ENCODE data around the gene RPTOR. TPM values are rescaled to one million over a fixed set of nuclear protein-coding genes. Genes with fewer than 3 reads are reported as not detected.

RPTOR gene
- total and polyA plus RNA-seq, 4 experiments from 2014 or later = 2.4 to 51.8 (median 29.6) TPM

DNA sequence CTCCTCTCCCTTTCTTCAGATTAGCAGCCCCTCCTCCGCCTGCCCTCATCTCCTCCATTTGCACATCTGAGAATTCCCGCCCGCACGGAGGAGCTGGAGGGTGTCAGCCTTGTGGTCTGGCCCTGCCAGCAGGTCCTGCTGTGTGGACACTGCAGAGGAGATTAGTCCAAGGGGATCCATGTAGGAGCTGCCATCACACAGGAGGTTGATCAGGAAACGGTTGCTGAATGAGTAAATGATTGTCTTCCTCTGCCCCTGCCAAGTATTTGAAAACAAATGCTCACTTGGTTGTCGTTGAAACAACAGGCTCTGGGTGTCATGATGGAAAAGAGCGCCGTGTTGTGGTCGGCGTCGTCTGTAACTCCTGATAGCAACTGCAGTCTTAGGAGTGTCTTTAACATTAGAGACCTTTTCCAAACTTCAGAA lies 383.2 kb downstream of the RPTOR start:
- H3K9me3 ChIP-seq (ENCODE audit: control insufficient read depth in 1 of 2, low read length in 2 of 2) = no peaks in the 10 kb centered on the region
- H3K4me3 ChIP-seq (ENCODE audit: low read length in 2 of 2) = no peak overlapping the region
- no peaks in the 10 kb centered on the region for H3K9me3 Mint-ChIP-seq
- peaks cover 33% of the 10 kb centered on the region for H3K36me3 ChIP-seq (ENCODE audit: insufficient read depth, low read length)
- DNase-seq = no peak
- no peaks in the 10 kb centered on the region for H3K4me1 ChIP-seq (ENCODE audit: insufficient read depth, low read length)
- H3K4me3 Mint-ChIP-seq = no peak overlapping the region
- H3K27ac ChIP-seq (ENCODE audit: low read depth, low read length) = no peak overlapping the region
- intact Hi-C loops (cut with micrococcal nuclease) = no loop called here
- POLR2A ChIA-PET (ENCODE audit: partially characterized antibody) = no interaction called here
- peak overlapping the region in 1 of 7 donors; percentile 31 for H3K27ac Mint-ChIP-seq
- H3K36me3 Mint-ChIP-seq = peaks cover 38 to 50% of the 10 kb centered on the region in 2 donors
- CTCF ChIA-PET (ENCODE audit: partially characterized antibody) = no interaction called here
- no peaks in the 10 kb centered on the region for H3K27me3 ChIP-seq (ENCODE audit: insufficient read depth, low read length)
- H3K27me3 Mint-ChIP-seq = no peaks in the 10 kb centered on the region
- no peaks in the 10 kb centered on the region for H3K4me1 Mint-ChIP-seq

- Histone ChIP-seq H3K4me1 (ENCODE audit: insufficient read depth, low read length) (no peaks in the 10 kb centered on the region), H3K9me3 (ENCODE audit: control insufficient read depth in 1 of 2, low read length in 2 of 2) (no peaks in the 10 kb centered on the region), H3K27me3 (ENCODE audit: insufficient read depth, low read length) (no peaks in the 10 kb centered on the region), H3K27ac (ENCODE audit: low read depth, low read length) (no peak overlapping the region), H3K36me3 (ENCODE audit: insufficient read depth, low read length) (peaks cover 24% of the 10 kb centered on the region), H3K4me3 (ENCODE audit: low read length in 2 of 2) (no peak overlapping the region)
- intact Hi-C loops (cut with micrococcal nuclease) = no loop called here
- peaks cover 38 to 43% of the 10 kb centered on the region in 2 donors for H3K36me3 Mint-ChIP-seq
- H3K27me3 Mint-ChIP-seq = no peaks in the 10 kb centered on the region
- ChIA-PET POLR2A (ENCODE audit: partially characterized antibody) (no interaction called here), CTCF (ENCODE audit: partially characterized antibody) (interaction anchor here (0.8 to 1.2 kb wide), 4 partner anchors 9 to 356 kb away, joined by 3 to 5 read pairs (median 4); no protein-coding TSS in a partner anchor)
- H3K27ac Mint-ChIP-seq = no peak overlapping the region
- no peaks in the 10 kb centered on the region for H3K4me1 Mint-ChIP-seq
- no peaks in the 10 kb centered on the region for H3K9me3 Mint-ChIP-seq
- no peak for DNase-seq
- no peak overlapping the region for H3K4me3 Mint-ChIP-seq
Measured at GRCh38 chr17:80929449-80929848, 384.8 kb downstream of the RPTOR start.

- H3K27me3 Mint-ChIP-seq = no peaks in the 10 kb centered on the region
- intact Hi-C loops (cut with micrococcal nuclease) = no loop called here
- H3K9me3 Mint-ChIP-seq = no peaks in the 10 kb centered on the region
- H3K9me3 ChIP-seq (ENCODE audit: control insufficient read depth in 1 of 2, low read length in 2 of 2) = no peaks in the 10 kb centered on the region
- no peaks in the 10 kb centered on the region for H3K27me3 ChIP-seq (ENCODE audit: insufficient read depth, low read length)
- H3K4me1 Mint-ChIP-seq = peaks cover 0 to 1% (median 0%) of the 10 kb centered on the region in 4 donors
- H3K4me3 Mint-ChIP-seq = no peak overlapping the region
- peak overlapping the region in 1 of 7 donors; percentile 79 for H3K27ac Mint-ChIP-seq
- DNase-seq = no peak
- peaks cover 15% of the 10 kb centered on the region for H3K36me3 ChIP-seq (ENCODE audit: insufficient read depth, low read length)
- no peak overlapping the region for H3K27ac ChIP-seq (ENCODE audit: low read depth, low read length)
- no peaks in the 10 kb centered on the region for H3K4me1 ChIP-seq (ENCODE audit: insufficient read depth, low read length)
- no peak overlapping the region for H3K4me3 ChIP-seq (ENCODE audit: low read length in 2 of 2)
- ChIA-PET POLR2A (ENCODE audit: partially characterized antibody) (no interaction called here), CTCF (ENCODE audit: partially characterized antibody) (interaction anchor here (0.8 to 1.2 kb wide), 4 partner anchors 8 to 357 kb away, joined by 3 to 5 read pairs (median 4); no protein-coding TSS in a partner anchor)
- H3K36me3 Mint-ChIP-seq = peaks cover 38 to 39% of the 10 kb centered on the region in 2 donors
Measured at GRCh38 chr17:80930335-80931279, 386.0 kb downstream of the RPTOR start.

DNA sequence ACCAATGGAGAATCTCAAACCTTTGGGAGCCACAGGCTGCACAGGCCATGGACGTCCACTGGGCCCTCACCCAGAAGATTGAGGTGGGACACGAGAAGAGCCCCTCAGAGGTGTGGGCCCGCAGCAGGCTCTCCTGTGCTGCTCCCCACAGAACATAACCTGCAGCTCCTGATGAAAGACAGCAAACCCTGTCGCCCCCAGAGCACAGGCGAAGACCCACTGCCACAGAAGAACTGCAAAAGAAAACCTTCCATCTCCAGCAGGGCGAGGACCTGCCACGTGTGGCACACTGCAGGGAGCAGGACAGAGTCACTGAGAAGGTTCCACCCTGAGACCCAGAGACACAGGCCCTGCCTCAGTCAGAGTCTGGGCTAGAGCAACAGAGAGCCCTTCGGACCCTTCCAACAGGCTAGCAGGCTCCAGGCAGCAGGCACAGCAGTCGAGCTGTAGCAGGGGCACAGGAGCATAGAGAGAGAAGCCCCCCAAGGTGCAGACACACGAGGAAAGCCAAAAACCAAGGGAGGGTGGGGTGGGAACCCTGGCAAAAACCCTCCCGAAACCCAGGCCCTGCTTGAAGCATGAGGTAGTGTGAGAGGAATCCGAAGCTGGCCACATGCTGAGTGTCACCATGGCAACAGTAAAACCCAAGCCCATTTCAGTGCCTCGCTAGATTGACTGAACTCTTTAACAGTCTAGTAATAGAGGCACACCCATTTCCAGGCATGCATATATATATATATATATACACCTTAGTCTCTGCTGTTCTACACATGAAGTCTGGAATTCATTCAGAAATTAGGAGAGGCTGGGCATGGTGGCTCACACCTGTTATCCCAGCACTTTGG lies 387.0 kb downstream of the RPTOR start:
- ChIA-PET CTCF (ENCODE audit: partially characterized antibody) (no interaction called here), POLR2A (ENCODE audit: partially characterized antibody) (no interaction called here)
- intact Hi-C loops (cut with micrococcal nuclease) = no loop called here

GRCh38 chr17:80935526-80935925 lies 390.9 kb downstream of the RPTOR start:
- POLR2A ChIA-PET (ENCODE audit: partially characterized antibody) = no interaction called here
- Histone ChIP-seq H3K4me1 (ENCODE audit: insufficient read depth, low read length) (peaks cover 28% of the 10 kb centered on the region), H3K27ac (ENCODE audit: low read depth, low read length) (no peak overlapping the region), H3K27me3 (ENCODE audit: insufficient read depth, low read length) (no peaks in the 10 kb centered on the region), H3K36me3 (ENCODE audit: insufficient read depth, low read length) (no peaks in the 10 kb centered on the region), H3K9me3 (ENCODE audit: control insufficient read depth in 1 of 2, low read length in 2 of 2) (no peaks in the 10 kb centered on the region), H3K4me3 (ENCODE audit: low read length in 2 of 2) (no peak overlapping the region)
- no peak for DNase-seq
- H3K4me1 Mint-ChIP-seq = peaks cover 18 to 35% (median 25%) of the 10 kb centered on the region in 4 donors
- CTCF ChIA-PET (ENCODE audit: partially characterized antibody) = no interaction called here
- peak overlapping the region in 1 of 7 donors; percentile 60 for H3K27ac Mint-ChIP-seq
- H3K36me3 Mint-ChIP-seq = peaks cover 0 to 3% of the 10 kb centered on the region in 2 donors
- no peaks in the 10 kb centered on the region for H3K27me3 Mint-ChIP-seq
- no peak overlapping the region for H3K4me3 Mint-ChIP-seq
- intact Hi-C loops (cut with micrococcal nuclease) = no loop called here
- H3K9me3 Mint-ChIP-seq = no peaks in the 10 kb centered on the region

More for the DNA sequence above, 387.0 kb downstream of the RPTOR start:
- H3K4me3 Mint-ChIP-seq = no peak overlapping the region
- H3K9me3 ChIP-seq (ENCODE audit: control insufficient read depth in 1 of 2, low read length in 2 of 2) = no peaks in the 10 kb centered on the region
- no peaks in the 10 kb centered on the region for H3K27me3 ChIP-seq (ENCODE audit: insufficient read depth, low read length)
- H3K36me3 Mint-ChIP-seq = peaks cover 30% of the 10 kb centered on the region in 2 donors
- no peaks in the 10 kb centered on the region for H3K27me3 Mint-ChIP-seq
- H3K9me3 Mint-ChIP-seq = no peaks in the 10 kb centered on the region
- no peaks in the 10 kb centered on the region for H3K4me1 ChIP-seq (ENCODE audit: insufficient read depth, low read length)
- H3K36me3 ChIP-seq (ENCODE audit: insufficient read depth, low read length) = peaks cover 9% of the 10 kb centered on the region
- H3K4me1 Mint-ChIP-seq = peaks cover 0 to 6% (median 1%) of the 10 kb centered on the region in 4 donors
- DNase-seq = no peak
- H3K4me3 ChIP-seq (ENCODE audit: low read length in 2 of 2) = no peak overlapping the region
- no peak overlapping the region for H3K27ac ChIP-seq (ENCODE audit: low read depth, low read length)
- no peak overlapping the region for H3K27ac Mint-ChIP-seq

DNA sequence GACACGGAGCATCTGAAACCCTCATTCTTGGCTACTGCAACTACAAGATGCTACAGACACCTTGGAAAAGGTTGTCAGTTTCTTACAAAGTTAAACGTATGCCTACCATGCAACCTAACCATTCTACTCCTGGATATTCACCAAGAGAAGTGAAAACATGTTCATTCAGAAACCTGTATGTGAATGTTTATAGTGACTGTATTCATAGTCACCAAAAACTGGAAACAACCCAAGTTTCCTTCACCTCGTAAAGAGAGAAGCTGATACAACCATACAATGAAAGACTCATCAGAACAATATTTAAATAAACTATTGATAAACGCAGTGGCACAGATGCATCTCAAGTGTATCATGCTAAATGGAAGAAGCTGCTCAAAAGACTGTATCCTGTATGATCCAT lies 391.6 kb downstream of the RPTOR start:
- Histone ChIP-seq H3K27me3 (ENCODE audit: insufficient read depth, low read length) (no peaks in the 10 kb centered on the region), H3K36me3 (ENCODE audit: insufficient read depth, low read length) (no peaks in the 10 kb centered on the region), H3K4me1 (ENCODE audit: insufficient read depth, low read length) (peaks cover 28% of the 10 kb centered on the region), H3K9me3 (ENCODE audit: control insufficient read depth in 1 of 2, low read length in 2 of 2) (no peaks in the 10 kb centered on the region), H3K4me3 (ENCODE audit: low read length in 2 of 2) (no peak overlapping the region), H3K27ac (ENCODE audit: low read depth, low read length) (no peak overlapping the region)
- Mint-ChIP-seq H3K27ac (peak overlapping the region in 1 of 7 donors; percentile 32), H3K9me3 (no peaks in the 10 kb centered on the region), H3K4me3 (no peak overlapping the region), H3K36me3 (peaks cover 0 to 3% of the 10 kb centered on the region in 2 donors), H3K4me1 (peaks cover 18 to 35% (median 25%) of the 10 kb centered on the region in 4 donors), H3K27me3 (no peaks in the 10 kb centered on the region)
- intact Hi-C loops (cut with micrococcal nuclease) = no loop called here
- no peak for DNase-seq
- ChIA-PET POLR2A (ENCODE audit: partially characterized antibody) (no interaction called here), CTCF (ENCODE audit: partially characterized antibody) (interaction anchor here (1.1 to 1.3 kb wide), 2 partner anchors 53 to 482 kb away, joined by 4 read pairs; no protein-coding TSS in a partner anchor)

- DNase-seq = no peak
- ChIA-PET CTCF (ENCODE audit: partially characterized antibody) (interaction anchor here (1.1 to 1.3 kb wide), 2 partner anchors 52 to 482 kb away, joined by 4 read pairs; no protein-coding TSS in a partner anchor), POLR2A (ENCODE audit: partially characterized antibody) (interaction anchor here (1.7 kb wide), 1 partner anchor 482 kb away, joined by 5 read pairs; no protein-coding TSS in a partner anchor)
- Histone ChIP-seq H3K4me1 (ENCODE audit: insufficient read depth, low read length) (peaks cover 28% of the 10 kb centered on the region), H3K27ac (ENCODE audit: low read depth, low read length) (no peak overlapping the region), H3K36me3 (ENCODE audit: insufficient read depth, low read length) (no peaks in the 10 kb centered on the region), H3K4me3 (ENCODE audit: low read length in 2 of 2) (no peak overlapping the region), H3K27me3 (ENCODE audit: insufficient read depth, low read length) (no peaks in the 10 kb centered on the region), H3K9me3 (ENCODE audit: control insufficient read depth in 1 of 2, low read length in 2 of 2) (no peaks in the 10 kb centered on the region)
- Mint-ChIP-seq H3K4me1 (peaks cover 18 to 35% (median 25%) of the 10 kb centered on the region in 4 donors), H3K27me3 (no peaks in the 10 kb centered on the region), H3K36me3 (peaks cover 0 to 3% of the 10 kb centered on the region in 2 donors), H3K4me3 (no peak overlapping the region), H3K27ac (peak overlapping the region in 1 of 7 donors; percentile 17), H3K9me3 (no peaks in the 10 kb centered on the region)
- intact Hi-C loops (cut with micrococcal nuclease) = no loop called here
Measured at GRCh38 chr17:80936723-80937122, 392.1 kb downstream of the RPTOR start.

Data from CD4-positive, alpha-beta memory T cell (primary cell).